Measurements from ENCODE around the gene CEP295NL. TPM values are rescaled to one million over a fixed set of nuclear protein-coding genes. Genes with fewer than 3 reads are reported as not detected.
A peak's percentile ranks its signal among the peaks of the same experiment; 100 is the strongest.

The CEP295NL gene
- total and polyA plus RNA-seq, 2 of the 13 experiments (the other 11 are each of a cell fraction or from before 2014, with no cell fraction given), result not detected

DNA sequence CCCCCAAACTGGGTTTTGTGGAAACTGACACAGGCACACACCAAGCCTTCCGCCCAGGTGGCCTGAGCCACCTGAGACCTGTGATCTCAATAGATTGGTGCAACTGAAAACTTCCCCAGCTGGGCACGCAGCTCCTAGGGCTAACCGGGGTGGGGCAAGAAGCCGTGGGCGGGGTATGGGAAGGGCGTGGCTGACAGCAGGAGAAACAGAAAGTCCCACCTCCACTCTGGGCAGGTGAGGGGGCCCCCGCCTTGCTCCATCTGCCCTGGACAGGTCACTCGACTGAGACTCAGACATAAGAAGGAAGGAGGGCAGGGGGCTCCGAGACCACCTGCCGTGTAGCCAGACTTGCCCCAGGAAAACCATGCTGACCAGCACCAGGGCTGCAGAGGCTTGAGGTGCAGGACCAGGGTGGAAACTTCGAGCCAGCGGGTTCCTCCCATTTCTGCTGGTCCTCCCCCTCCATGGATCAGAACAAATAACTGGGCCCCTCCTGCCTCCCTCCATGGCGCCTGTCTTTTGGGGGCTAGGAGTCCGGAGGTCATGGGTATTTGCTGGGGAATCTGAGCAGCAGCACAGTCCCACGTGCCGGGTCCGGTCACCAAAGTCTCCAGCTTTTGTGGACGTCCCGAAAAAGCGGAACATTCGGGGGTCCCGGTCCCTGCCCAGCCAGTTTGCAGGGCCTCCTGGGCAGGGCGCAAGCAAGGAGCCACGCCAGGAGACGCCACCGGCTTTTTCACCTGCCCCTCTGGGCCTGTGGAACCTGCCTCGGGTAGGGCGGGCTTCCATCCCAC lies 20.9 kb upstream of the CEP295NL start:
- WGBS (ENCODE audit: low lambda C conversion rate), result 29% methylated on average over 23 of the region's 28 CpGs
- no peak for FAIRE-seq
- TF ChIP-seq CENPT (CRISPR knock-in tag; IDR thresholded peaks at IDR 0.05; ENCODE audit: low read depth) (no peak), SMYD3 (CRISPR knock-in tag; IDR thresholded peaks at IDR 0.05) (no peak), SIX1 (CRISPR knock-in tag; IDR thresholded peaks at IDR 0.05; ENCODE audit: borderline replicate concordance) (no peak), ATM (IDR thresholded peaks at IDR 0.05; ENCODE audit: borderline replicate concordance) (no peak), POLR2AphosphoS5 (IDR thresholded peaks at IDR 0.05; ENCODE audit: low read depth, low read length) (no peak), ATF7 (IDR thresholded peaks at IDR 0.05) (no peak), ATF7 (CRISPR knock-in tag; IDR thresholded peaks at IDR 0.05) (0 out of 2 replicates have a peak, but pooled peaks have one; percentile 22), GTF3A (CRISPR knock-in tag; conservative IDR thresholded peaks at IDR 0.05) (no peak), NFIB (CRISPR knock-in tag; IDR thresholded peaks at IDR 0.05; ENCODE audit: borderline replicate concordance) (no peak)
- TF ChIP-seq, protein P1, sequence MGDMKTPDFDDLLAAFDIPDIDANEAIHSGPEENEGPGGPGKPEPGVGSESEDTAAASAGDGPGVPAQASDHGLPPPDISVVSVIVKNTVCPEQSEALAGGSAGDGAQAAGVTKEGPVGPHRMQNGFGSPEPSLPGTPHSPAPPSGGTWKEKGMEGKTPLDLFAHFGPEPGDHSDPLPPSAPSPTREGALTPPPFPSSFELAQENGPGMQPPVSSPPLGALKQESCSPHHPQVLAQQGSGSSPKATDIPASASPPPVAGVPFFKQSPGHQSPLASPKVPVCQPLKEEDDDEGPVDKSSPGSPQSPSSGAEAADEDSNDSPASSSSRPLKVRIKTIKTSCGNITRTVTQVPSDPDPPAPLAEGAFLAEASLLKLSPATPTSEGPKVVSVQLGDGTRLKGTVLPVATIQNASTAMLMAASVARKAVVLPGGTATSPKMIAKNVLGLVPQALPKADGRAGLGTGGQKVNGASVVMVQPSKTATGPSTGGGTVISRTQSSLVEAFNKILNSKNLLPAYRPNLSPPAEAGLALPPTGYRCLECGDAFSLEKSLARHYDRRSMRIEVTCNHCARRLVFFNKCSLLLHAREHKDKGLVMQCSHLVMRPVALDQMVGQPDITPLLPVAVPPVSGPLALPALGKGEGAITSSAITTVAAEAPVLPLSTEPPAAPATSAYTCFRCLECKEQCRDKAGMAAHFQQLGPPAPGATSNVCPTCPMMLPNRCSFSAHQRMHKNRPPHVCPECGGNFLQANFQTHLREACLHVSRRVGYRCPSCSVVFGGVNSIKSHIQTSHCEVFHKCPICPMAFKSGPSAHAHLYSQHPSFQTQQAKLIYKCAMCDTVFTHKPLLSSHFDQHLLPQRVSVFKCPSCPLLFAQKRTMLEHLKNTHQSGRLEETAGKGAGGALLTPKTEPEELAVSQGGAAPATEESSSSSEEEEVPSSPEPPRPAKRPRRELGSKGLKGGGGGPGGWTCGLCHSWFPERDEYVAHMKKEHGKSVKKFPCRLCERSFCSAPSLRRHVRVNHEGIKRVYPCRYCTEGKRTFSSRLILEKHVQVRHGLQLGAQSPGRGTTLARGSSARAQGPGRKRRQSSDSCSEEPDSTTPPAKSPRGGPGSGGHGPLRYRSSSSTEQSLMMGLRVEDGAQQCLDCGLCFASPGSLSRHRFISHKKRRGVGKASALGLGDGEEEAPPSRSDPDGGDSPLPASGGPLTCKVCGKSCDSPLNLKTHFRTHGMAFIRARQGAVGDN (CRISPR knock-in tag; IDR thresholded peaks at IDR 0.05), result peak; percentile 52
- TF ChIP-seq, protein P2, sequence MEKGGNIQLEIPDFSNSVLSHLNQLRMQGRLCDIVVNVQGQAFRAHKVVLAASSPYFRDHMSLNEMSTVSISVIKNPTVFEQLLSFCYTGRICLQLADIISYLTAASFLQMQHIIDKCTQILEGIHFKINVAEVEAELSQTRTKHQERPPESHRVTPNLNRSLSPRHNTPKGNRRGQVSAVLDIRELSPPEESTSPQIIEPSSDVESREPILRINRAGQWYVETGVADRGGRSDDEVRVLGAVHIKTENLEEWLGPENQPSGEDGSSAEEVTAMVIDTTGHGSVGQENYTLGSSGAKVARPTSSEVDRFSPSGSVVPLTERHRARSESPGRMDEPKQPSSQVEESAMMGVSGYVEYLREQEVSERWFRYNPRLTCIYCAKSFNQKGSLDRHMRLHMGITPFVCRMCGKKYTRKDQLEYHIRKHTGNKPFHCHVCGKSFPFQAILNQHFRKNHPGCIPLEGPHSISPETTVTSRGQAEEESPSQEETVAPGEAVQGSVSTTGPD (CRISPR knock-in tag; IDR thresholded peaks at IDR 0.05), result no peak
- TF ChIP-seq, protein P3, sequence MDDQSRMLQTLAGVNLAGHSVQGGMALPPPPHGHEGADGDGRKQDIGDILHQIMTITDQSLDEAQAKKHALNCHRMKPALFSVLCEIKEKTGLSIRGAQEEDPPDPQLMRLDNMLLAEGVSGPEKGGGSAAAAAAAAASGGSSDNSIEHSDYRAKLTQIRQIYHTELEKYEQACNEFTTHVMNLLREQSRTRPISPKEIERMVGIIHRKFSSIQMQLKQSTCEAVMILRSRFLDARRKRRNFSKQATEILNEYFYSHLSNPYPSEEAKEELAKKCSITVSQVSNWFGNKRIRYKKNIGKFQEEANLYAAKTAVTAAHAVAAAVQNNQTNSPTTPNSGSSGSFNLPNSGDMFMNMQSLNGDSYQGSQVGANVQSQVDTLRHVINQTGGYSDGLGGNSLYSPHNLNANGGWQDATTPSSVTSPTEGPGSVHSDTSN (CRISPR knock-in tag; IDR thresholded peaks at IDR 0.05; ENCODE audit: borderline replicate concordance), result no peak
- TF ChIP-seq, protein P4, sequence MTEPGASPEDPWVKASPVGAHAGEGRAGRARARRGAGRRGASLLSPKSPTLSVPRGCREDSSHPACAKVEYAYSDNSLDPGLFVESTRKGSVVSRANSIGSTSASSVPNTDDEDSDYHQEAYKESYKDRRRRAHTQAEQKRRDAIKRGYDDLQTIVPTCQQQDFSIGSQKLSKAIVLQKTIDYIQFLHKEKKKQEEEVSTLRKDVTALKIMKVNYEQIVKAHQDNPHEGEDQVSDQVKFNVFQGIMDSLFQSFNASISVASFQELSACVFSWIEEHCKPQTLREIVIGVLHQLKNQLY (CRISPR knock-in tag; IDR thresholded peaks at IDR 0.05), result no peak

More for the DNA sequence above, 20.9 kb upstream of the CEP295NL start:
- in situ Hi-C loops (cut with HindIII; ENCODE audit: extremely low pct_ligation_motif_present, low pct_unique_long_range_greater_than_20kb), result no loop called here
- ChIA-PET CTCF (ENCODE audit: low intra/inter-chr PET ratio, low total read pairs) (interaction anchor here (0.6 kb wide), 1 partner anchor 58 kb away, joined by 3 read pairs; no protein-coding TSS in a partner anchor), POLR2A (interaction anchor here (1.2 to 2.8 kb wide), 3 partner anchors 10 to 42 kb away, joined by 3 to 10 read pairs (median 3); no protein-coding TSS in a partner anchor)
- Histone ChIP-seq H3K79me2 (ENCODE audit: insufficient read depth, low read length) (no peaks in the 10 kb centered on the region), H3K4me2 (ENCODE audit: low read depth, low read length) (peak overlapping the region; percentile 83), H3K36me3 (replicated peaks in 1 of 2; ENCODE audit: control insufficient read depth in 1 of 2, insufficient read depth in 2 of 2, low read length in 2 of 2) (no peaks in the 10 kb centered on the region), H3K9me3 (ENCODE audit: low read length) (no peaks in the 10 kb centered on the region), H2AFZ (ENCODE audit: low read length) (no peak overlapping the region), H4K20me1 (ENCODE audit: insufficient read depth, low read length) (no peaks in the 10 kb centered on the region), H3K4me1 (ENCODE audit: insufficient read depth, low read length) (peaks cover 49% of the 10 kb centered on the region), H3K9ac (ENCODE audit: insufficient read depth, low read depth, low read length) (peak overlapping the region; percentile 51; the same call in 1 of the 2 replicates), H3K27me3 (ENCODE audit: control insufficient read depth in 1 of 2, insufficient read depth in 2 of 2, low read length in 2 of 2) (peaks cover 3 to 18% of the 10 kb centered on the region in 2 experiments; a peak in 3 of 5 replicates), H3K27ac (ENCODE audit: extremely low read length, insufficient read depth, low read length) (no peak overlapping the region), H3K4me3 (replicated peaks in 1 of 3; ENCODE audit: insufficient read depth in 1 of 3, low read depth in 2 of 3, low read length in 3 of 3) (peak overlapping the region; percentile 53 to 78 (median 71); a peak in 5 of 6 replicates)
- intact Hi-C loops (cut with micrococcal nuclease; ENCODE audit: unreplicated experiment), result no loop called here
- ATAC-seq (no peak), DNase-seq (ENCODE audit: low spot score) (no peak)
- BruUV-seq (replicated peaks), result TSS peak; percentile 57

Data from HepG2 (cell line).